CD8-positive, alpha-beta memory T cell (primary cell): ENCODE measurements around the gene IQCE. TPM values are rescaled to one million over a fixed set of nuclear protein-coding genes. Genes with fewer than 3 reads are reported as not detected.
A peak's percentile ranks its signal among the peaks of the same experiment; 100 is the strongest.

ENCODE experiments used
- CTCF ChIA-PET: fragments of 350-600 bp; sonication (Branson Sonifier 250); formaldehyde crosslinking; loops from one replicate; lab custom pipeline; 2021; ENCODE audit warnings: antibody characterized with exemption; lab: Charles Lee
- POLR2A ChIA-PET: fragments of 350-600 bp; sonication (Branson Sonifier 250); formaldehyde crosslinking; loops from one replicate; lab custom pipeline; 2021; ENCODE audit warnings: antibody characterized with exemption; lab: Charles Lee
- DNase-seq, 5 donors: peaks; one replicate each; pipeline versions ENCODE4 v3.0.0 to v3.0.0-alpha.2; 2020 to 2022; ENCODE audit warnings: mixed read lengths in 1 of 5
- H3K27ac ChIP-seq: one replicate; pipeline ENCODE4 v1.7.0; 2013; ENCODE audit warnings: low read depth, mild to moderate bottlenecking, low read length, moderate library complexity
- H3K27me3 ChIP-seq: 2 replicates; pipeline ENCODE4 v1.7.0; 2013; ENCODE audit warnings: low read length, mild to moderate bottlenecking; ENCODE audit not compliant: insufficient read depth, poor library complexity, severe bottlenecking
- H3K36me3 ChIP-seq: 2 replicates; pipeline ENCODE4 v1.7.0; 2013; ENCODE audit warnings: mild to moderate bottlenecking, low read length, moderate library complexity; ENCODE audit not compliant: insufficient read depth
- H3K4me1 ChIP-seq: 2 replicates; pipeline ENCODE4 v1.7.0; 2013; ENCODE audit warnings: mild to moderate bottlenecking, low read length, moderate library complexity; ENCODE audit not compliant: insufficient read depth
- H3K4me3 ChIP-seq: 2 replicates; pipeline ENCODE4 v1.7.0; 2013; ENCODE audit warnings: mild to moderate bottlenecking, low read length
- H3K9me3 ChIP-seq: 2 replicates; pipeline ENCODE4 v1.7.0; 2013; ENCODE audit warnings: mild to moderate bottlenecking, low read length
- H3K27ac Mint-ChIP-seq, 8 donors: one replicate each; pipeline ENCODE4 v1.8.0; 2020 to 2021; ENCODE audit warnings: mixed read lengths in 8 of 8, mild to moderate bottlenecking in 6 of 8, inconsistent platforms in 3 of 8, moderate library complexity in 3 of 8
- H3K27me3 Mint-ChIP-seq, 2 donors: one replicate each; pipeline ENCODE4 v1.8.0; 2020 to 2021; ENCODE audit warnings: mixed read lengths in 2 of 2, mild to moderate bottlenecking in 1 of 2, moderate library complexity in 1 of 2
- H3K36me3 Mint-ChIP-seq, 3 donors: one replicate each; pipeline ENCODE4 v1.8.0; 2020 to 2021; ENCODE audit warnings: mixed read lengths in 3 of 3, inconsistent platforms in 1 of 3, mild to moderate bottlenecking in 1 of 3
- H3K4me1 Mint-ChIP-seq, 3 donors: one replicate each; pipeline ENCODE4 v1.8.0; 2020 to 2021; ENCODE audit warnings: mixed read lengths in 3 of 3, inconsistent platforms in 1 of 3, mild to moderate bottlenecking in 1 of 3
- H3K4me3 Mint-ChIP-seq, 7 donors: one replicate each; pipeline ENCODE4 v1.8.0; 2020 to 2021; ENCODE audit warnings: mixed read lengths in 7 of 7, mild to moderate bottlenecking in 6 of 7, moderate library complexity in 4 of 7, inconsistent platforms in 2 of 7
- H3K9me3 Mint-ChIP-seq, 5 donors: one replicate each; pipeline ENCODE4 v1.8.0; 2020 to 2022; ENCODE audit warnings: mixed read lengths in 5 of 5, mild to moderate bottlenecking in 3 of 5, moderate library complexity in 2 of 5, inconsistent platforms in 1 of 5
- polyA plus RNA-seq: library from polyadenylated mRNA; unstranded; fragments of 300-500 nt; fragmentation: Illumina TruSeq; gene quantifications from one replicate; pipeline ENCODE4 v1.2.3, GENCODE V29; 2021
- total RNA-seq, 2 experiments: library from RNA; stranded (reverse); gene quantifications; one replicate each; pipeline ENCODE4 v1.2.3, GENCODE V29; 2021

Gene IQCE
- total and polyA plus RNA-seq, 3 experiments from 2014 or later: 4.1 to 10.4 (median 9.6) TPM

- H3K4me1 ChIP-seq: no peaks in the 10 kb centered on the region
- ChIA-PET CTCF (interaction anchor here (0.6 to 2.6 kb wide), 3 partner anchors 10 to 208 kb away, joined by 3 to 6 read pairs (median 4); no protein-coding TSS in a partner anchor), POLR2A (no interaction called here)
- DNase-seq: no peak
- no peaks in the 10 kb centered on the region for H3K9me3 ChIP-seq
- Mint-ChIP-seq H3K36me3 (peaks cover 3 to 9% (median 5%) of the 10 kb centered on the region in 3 donors), H3K9me3 (no peaks in the 10 kb centered on the region), H3K4me1 (no peaks in the 10 kb centered on the region), H3K27me3 (no peaks in the 10 kb centered on the region), H3K4me3 (no peak overlapping the region), H3K27ac (peak overlapping the region in 1 of 8 donors; percentile 43)
- H3K4me3 ChIP-seq: no peak overlapping the region
- H3K36me3 ChIP-seq: no peaks in the 10 kb centered on the region
- no peak overlapping the region for H3K27ac ChIP-seq
- no peaks in the 10 kb centered on the region for H3K27me3 ChIP-seq
Measured at GRCh38 chr7:2658941-2659340, 100.2 kb downstream of the IQCE start.

DNA sequence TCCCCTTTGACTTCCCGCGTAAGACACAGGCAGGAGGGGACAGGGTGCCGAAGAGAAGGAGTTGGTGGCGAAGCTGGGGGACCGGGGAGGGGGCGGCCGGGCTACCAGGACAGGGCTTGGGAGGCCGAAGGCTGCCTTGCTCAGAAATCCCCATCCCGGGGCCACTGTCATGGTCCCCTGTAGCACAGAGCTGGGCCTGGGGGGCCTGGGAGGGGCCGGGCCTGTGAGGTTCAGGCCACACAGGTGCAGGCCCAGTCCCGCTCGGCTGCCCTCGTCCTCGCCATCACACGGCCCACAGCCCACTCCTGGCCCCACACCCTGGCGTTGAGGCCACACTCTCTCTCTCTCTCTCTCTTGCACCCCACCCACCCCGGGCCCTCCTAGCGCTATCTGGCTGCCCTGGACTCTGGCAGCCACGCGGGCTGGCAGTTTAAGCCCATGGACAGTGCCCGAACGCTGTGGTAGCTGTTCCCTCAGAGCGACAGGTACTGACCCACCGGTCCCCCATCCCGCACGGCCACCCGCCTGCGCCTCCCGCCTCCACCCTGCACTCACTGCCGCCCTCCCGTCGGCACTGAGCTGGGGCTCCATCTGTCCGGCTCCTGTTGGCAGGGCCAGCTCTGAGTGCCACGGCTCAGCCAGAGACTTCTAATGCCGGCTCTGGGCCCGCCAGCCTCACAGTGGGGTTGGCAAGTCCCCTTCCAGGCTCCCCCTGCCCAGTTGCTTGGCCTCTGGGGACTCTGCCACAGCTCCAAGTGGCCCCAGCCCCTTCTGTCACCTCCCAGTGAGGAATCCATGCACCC is 101.0 kb downstream of the IQCE start:
- no peak overlapping the region for H3K27ac Mint-ChIP-seq
- Histone ChIP-seq H3K27me3 (no peaks in the 10 kb centered on the region), H3K4me3 (no peak overlapping the region), H3K4me1 (no peaks in the 10 kb centered on the region), H3K36me3 (no peaks in the 10 kb centered on the region), H3K9me3 (no peaks in the 10 kb centered on the region), H3K27ac (no peak overlapping the region)
- peaks cover 0 to 1% (median 0%) of the 10 kb centered on the region in 3 donors for H3K4me1 Mint-ChIP-seq
- no peaks in the 10 kb centered on the region for H3K9me3 Mint-ChIP-seq
- no peak for DNase-seq
- ChIA-PET CTCF (interaction anchor here (0.6 to 2.6 kb wide), 4 partner anchors 9 to 240 kb away, joined by 3 to 6 read pairs (median 4); no protein-coding TSS in a partner anchor), POLR2A (no interaction called here)
- H3K27me3 Mint-ChIP-seq: no peaks in the 10 kb centered on the region
- H3K36me3 Mint-ChIP-seq: peaks cover 3 to 9% (median 5%) of the 10 kb centered on the region in 3 donors
- H3K4me3 Mint-ChIP-seq: no peak overlapping the region

DNA sequence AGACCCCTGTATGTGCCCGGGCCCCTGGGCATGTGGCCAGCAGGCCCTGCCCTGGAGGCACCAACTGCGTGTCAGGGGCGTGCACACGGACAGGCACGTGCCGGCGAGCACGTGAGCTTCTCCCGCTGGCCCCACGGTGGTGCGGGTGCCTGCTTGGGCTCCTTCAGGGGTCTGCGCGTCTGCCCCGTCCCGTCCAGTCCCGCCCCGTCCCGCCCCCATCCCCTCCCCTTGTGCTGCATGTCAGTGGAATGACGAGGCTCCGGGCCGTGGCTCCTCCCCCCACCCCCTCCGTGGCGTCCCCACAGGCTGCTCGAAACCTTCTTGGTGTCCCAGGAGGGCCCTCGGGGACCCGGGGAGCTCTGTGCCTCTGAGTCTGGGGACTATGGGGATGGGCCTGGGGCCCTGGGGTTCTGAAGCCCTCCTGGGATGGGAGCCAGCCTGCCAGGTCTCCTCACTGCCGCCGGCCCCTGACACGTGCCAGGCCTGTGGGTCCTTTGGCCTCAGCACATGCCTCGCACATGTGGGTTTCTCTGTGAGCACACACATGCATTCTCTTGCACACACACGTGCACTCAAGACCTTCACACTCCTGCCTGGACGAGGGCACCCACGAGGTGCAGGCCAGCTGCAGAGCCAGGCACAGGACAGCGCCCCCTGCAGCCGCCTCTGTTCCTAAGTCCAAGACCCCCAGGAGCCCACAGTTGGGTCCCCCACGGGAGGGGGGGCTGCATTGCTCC is 101.7 kb downstream of the IQCE start:
- H3K27me3 Mint-ChIP-seq: no peaks in the 10 kb centered on the region
- H3K27me3 ChIP-seq: no peaks in the 10 kb centered on the region
- ChIA-PET CTCF (interaction anchor here (1.2 to 2.6 kb wide), 2 partner anchors 49 to 241 kb away, joined by 3 to 6 read pairs; no protein-coding TSS in a partner anchor), POLR2A (no interaction called here)
- H3K4me3 Mint-ChIP-seq: no peak overlapping the region
- H3K4me1 Mint-ChIP-seq: peaks cover 0 to 1% (median 0%) of the 10 kb centered on the region in 3 donors
- DNase-seq: no peak
- no peaks in the 10 kb centered on the region for H3K9me3 ChIP-seq
- H3K4me3 ChIP-seq: no peak overlapping the region
- H3K4me1 ChIP-seq: no peaks in the 10 kb centered on the region
- peaks cover 3 to 9% (median 5%) of the 10 kb centered on the region in 3 donors for H3K36me3 Mint-ChIP-seq
- no peaks in the 10 kb centered on the region for H3K9me3 Mint-ChIP-seq
- no peaks in the 10 kb centered on the region for H3K36me3 ChIP-seq
- H3K27ac Mint-ChIP-seq: peak overlapping the region in 1 of 8 donors; percentile 6
- no peak overlapping the region for H3K27ac ChIP-seq

GRCh38 chr7:2661096-2661449 is 102.3 kb downstream of the IQCE start:
- Mint-ChIP-seq H3K27me3 (no peaks in the 10 kb centered on the region), H3K4me1 (peaks cover 0 to 1% (median 0%) of the 10 kb centered on the region in 3 donors), H3K36me3 (peaks cover 3 to 9% (median 5%) of the 10 kb centered on the region in 3 donors), H3K9me3 (no peaks in the 10 kb centered on the region), H3K27ac (no peak overlapping the region), H3K4me3 (no peak overlapping the region)
- H3K4me1 ChIP-seq: no peaks in the 10 kb centered on the region
- ChIA-PET CTCF (interaction anchor here (2.6 kb wide), 1 partner anchor 49 kb away, joined by 6 read pairs; no protein-coding TSS in a partner anchor), POLR2A (no interaction called here)
- H3K27ac ChIP-seq: no peak overlapping the region
- DNase-seq: no peak
- no peaks in the 10 kb centered on the region for H3K27me3 ChIP-seq
- no peaks in the 10 kb centered on the region for H3K36me3 ChIP-seq
- no peaks in the 10 kb centered on the region for H3K9me3 ChIP-seq
- no peak overlapping the region for H3K4me3 ChIP-seq

DNA sequence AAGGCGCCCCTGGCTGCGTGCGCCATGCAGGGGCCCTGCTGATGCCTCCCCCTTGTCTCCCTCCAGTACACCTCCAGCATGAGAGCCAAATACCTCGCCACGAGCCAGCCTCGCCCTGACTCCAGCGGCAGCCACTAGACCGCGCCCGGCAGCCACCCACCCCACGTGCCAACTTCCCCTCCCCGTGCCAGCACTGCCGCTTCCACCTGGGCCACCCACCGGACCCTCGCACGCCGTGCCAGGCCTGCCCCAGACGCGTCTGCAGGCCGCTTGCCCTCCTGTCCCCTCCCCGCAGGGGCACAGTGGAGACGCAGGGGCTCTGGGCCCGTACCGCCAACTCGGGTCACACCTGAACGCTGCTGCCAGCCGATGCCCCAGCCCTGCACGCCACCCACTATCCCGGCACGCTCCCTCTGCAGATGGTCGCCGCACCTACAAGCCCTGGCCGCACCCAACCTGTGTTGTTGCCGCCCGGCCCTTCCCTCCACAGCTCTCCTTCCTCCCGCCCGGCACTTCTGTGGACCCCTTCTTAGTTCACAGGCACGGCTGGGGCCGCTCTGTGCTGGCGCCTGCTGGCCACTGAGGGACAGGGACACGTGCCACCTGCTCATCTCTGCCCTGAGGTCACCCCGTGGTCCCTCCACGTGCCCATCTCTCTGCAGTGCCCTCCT is 103.0 kb downstream of the IQCE start:
- ChIA-PET POLR2A (no interaction called here), CTCF (no interaction called here)
- Histone ChIP-seq H3K9me3 (no peaks in the 10 kb centered on the region), H3K36me3 (no peaks in the 10 kb centered on the region), H3K27me3 (no peaks in the 10 kb centered on the region), H3K4me1 (no peaks in the 10 kb centered on the region), H3K27ac (no peak overlapping the region), H3K4me3 (no peak overlapping the region)
- Mint-ChIP-seq H3K9me3 (no peaks in the 10 kb centered on the region), H3K4me1 (peaks cover 0 to 1% (median 0%) of the 10 kb centered on the region in 3 donors), H3K4me3 (no peak overlapping the region), H3K27me3 (peaks cover 2 to 3% of the 10 kb centered on the region in 2 donors), H3K27ac (no peak overlapping the region), H3K36me3 (peaks cover 3 to 9% (median 5%) of the 10 kb centered on the region in 3 donors)
- DNase-seq: no peak

GRCh38 chr7:2662273-2663120 is 103.7 kb downstream of the IQCE start:
- POLR2A ChIA-PET: no interaction called here
- H3K27ac Mint-ChIP-seq: no peak overlapping the region

GRCh38 chr7:2663121-2663886 is 104.5 kb downstream of the IQCE start:
- Histone ChIP-seq H3K27me3 (no peaks in the 10 kb centered on the region), H3K36me3 (no peaks in the 10 kb centered on the region), H3K4me1 (no peaks in the 10 kb centered on the region), H3K9me3 (no peaks in the 10 kb centered on the region), H3K4me3 (no peak overlapping the region), H3K27ac (no peak overlapping the region)
- Mint-ChIP-seq H3K27ac (no peak overlapping the region), H3K4me1 (peaks cover 0 to 1% (median 0%) of the 10 kb centered on the region in 3 donors), H3K27me3 (peaks cover 8 to 15% of the 10 kb centered on the region in 2 donors), H3K9me3 (no peaks in the 10 kb centered on the region), H3K36me3 (peaks cover 0 to 4% (median 0%) of the 10 kb centered on the region in 3 donors), H3K4me3 (no peak overlapping the region)
- ChIA-PET CTCF (no interaction called here), POLR2A (no interaction called here)
- DNase-seq: no peak

More at GRCh38 chr7:2662273-2663120, 103.7 kb downstream of the IQCE start:
- Histone ChIP-seq H3K9me3 (no peaks in the 10 kb centered on the region), H3K4me1 (no peaks in the 10 kb centered on the region), H3K27me3 (no peaks in the 10 kb centered on the region), H3K27ac (no peak overlapping the region), H3K36me3 (no peaks in the 10 kb centered on the region), H3K4me3 (no peak overlapping the region)
- CTCF ChIA-PET: no interaction called here
- H3K27me3 Mint-ChIP-seq: peaks cover 5 to 9% of the 10 kb centered on the region in 2 donors
- H3K4me1 Mint-ChIP-seq: peaks cover 0 to 1% (median 0%) of the 10 kb centered on the region in 3 donors
- DNase-seq: no peak
- no peaks in the 10 kb centered on the region for H3K9me3 Mint-ChIP-seq
- no peak overlapping the region for H3K4me3 Mint-ChIP-seq
- H3K36me3 Mint-ChIP-seq: peaks cover 0 to 4% (median 0%) of the 10 kb centered on the region in 3 donors
